Suppressor macrophage treated with lipopolysaccharide for 1 hour (primary cell): ENCODE data around the gene RIPK3.

Source experiments
- DNase-seq, 3 donors: peaks; one replicate each; pipeline ENCODE4 v3.0.0-alpha.2; 2020 to 2022

Gene RIPK3

GRCh38 chr14:24299255-24300191, 40.3 kb downstream of the RIPK3 start, which contains the start of the genes DHRS1 and NOP9:
TSS of gene DHRS1 (minus strand) at chr14:24299780. CDS start at chr14:24299106, 674 bp downstream.
TSS of gene NOP9 (plus strand) at chr14:24299850. CDS start at chr14:24299955, 105 bp downstream.
- DNase-seq, result peak; percentile 95 to 97 (median 96)

- DNase-seq, result peak; percentile 59 to 75 (median 61)
These were observed 40.9 kb downstream of the RIPK3 start for GRCh38 chr14:24298892-24299254.

DNA sequence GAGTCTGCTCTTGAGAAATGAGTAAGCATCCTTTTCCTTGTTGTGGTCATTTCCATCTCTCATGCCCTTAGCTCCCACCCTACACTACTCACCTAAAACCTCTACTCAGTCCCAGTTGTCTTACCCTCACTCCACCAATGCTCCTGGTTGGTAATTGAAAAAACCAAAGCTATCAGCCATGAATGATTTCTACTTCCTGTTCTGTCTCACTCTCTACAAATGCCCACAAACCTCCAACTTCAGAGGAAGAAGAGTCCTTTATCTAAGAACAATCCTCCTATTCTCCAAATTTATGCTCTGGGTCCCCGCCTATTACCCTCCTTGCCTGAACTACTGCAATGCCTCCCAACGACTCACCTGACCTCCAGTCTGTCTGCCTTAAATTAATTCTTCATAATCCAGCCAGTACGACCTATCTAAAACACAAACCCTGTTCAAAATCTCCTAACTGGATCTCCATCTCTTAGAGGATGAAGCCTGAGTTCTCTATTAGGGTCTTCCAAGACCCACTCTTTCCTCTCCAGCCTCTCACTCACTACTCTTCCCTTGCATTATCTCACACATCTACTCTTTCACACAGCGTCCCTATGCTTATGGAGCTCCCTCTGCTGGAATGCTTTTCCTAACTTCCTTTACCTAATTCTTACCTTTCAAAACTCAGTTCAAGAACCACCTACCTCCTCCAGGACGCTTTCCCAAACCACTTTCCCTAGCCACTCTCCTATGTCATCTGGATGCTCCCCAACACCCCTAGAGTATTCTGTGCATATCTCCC, 42.4 kb downstream of the RIPK3 start:
- DNase-seq, result peak in 2 of 3 donors; percentile 49 to 51

GRCh38 chr14:24296341-24297157, 43.2 kb downstream of the RIPK3 start:
- peak; percentile 92 to 98 (median 96) for DNase-seq

GRCh38 chr14:24293525-24293924, 46.3 kb downstream of the RIPK3 start:
- no peak for DNase-seq

- DNase-seq, result no peak
These were observed 47.5 kb downstream of the RIPK3 start for GRCh38 chr14:24292118-24292807.

DNA sequence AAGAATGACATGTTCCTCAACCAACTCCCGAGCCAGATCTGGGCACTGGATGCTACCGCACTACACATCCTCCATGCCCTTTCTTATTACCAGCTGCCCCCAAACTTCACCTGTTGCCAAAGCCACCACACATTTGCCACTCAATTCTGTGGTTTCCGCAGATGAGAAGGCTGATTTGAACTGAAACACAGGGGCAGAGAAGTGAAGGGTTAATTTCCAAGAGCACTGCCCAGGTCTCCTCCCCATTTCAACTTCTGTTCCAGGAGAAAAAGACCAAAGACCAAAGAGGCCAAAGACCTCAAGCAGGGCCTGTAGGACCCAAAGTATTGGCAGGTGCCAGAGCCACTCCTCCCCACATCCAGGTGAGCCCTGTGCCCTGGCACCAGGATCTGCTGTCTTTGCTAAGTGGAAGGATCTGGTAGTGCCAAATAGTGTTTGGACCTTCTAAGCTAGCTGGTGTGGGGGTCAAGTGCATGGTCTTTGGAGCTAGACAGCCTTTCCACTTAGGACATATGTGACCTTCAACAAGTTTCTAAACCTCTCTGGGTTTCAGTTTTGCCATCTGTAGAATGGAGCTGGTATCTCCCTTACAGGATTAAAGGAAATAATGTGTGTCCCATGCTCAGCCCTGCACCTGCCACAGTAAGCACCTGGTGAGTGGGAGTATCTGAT, 48.2 kb downstream of the RIPK3 start:
- DNase-seq, result no peak

DNA sequence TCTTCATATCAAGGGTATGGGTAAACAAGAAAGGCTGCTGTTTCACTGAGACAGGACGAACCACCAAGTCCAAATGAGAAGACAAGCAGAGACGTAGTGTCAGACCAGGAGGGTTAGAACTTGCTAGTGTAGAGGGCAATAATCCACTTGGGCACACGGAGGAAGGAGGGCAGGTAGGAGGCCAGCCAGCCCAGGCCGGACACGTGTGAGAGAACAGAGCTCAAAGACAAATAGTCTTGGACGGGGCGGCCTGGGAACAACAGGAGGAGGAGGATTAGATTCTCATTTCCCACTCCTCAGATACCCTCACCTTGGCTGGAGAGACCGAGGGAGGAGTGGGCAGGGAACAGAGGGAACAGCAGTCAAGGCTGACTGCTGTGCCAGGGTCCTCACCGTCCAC, 49.0 kb downstream of the RIPK3 start:
- DNase-seq, result no peak

GRCh38 chr14:24289649-24290280, 50.0 kb downstream of the RIPK3 start:
- DNase-seq, result no peak

DNA sequence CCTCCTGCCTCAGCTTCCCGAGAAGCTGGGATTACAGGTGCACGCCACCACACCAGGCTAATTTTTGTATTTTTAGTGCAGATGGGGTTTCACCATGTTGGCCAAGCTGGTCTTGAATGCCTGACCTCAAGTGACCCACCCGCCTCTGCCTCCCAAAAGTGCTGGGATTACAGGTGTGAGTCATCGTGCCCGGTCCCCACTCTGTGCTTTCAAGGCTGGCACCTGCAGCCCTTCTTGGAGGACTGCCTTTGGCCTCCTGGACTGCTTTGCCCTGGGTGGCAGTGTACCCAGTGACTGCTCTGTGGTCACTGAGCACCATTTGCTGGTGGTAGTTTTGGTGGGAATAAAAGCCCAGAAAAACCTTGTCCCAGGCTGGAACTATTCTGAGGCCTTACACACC, 52.8 kb downstream of the RIPK3 start:
- DNase-seq, result no peak
